ENCODE data around the gene SOX6.

- TF ChIP-seq CTCF (IDR thresholded peaks at IDR 0.05; ENCODE audit: low read depth, low read length), result no peak
- TF ChIP-seq EZH2phosphoT487 (IDR thresholded peaks at IDR 0.05; ENCODE audit: low read depth), result no peak
Observed at GRCh38 chr11:16262645-16262955, 93.7 kb downstream of the SOX6 start.
